HG02970 (cell line): ENCODE measurements around the gene TPX2.
"Not testable (repeated sequence)": the region's sequence is repeated elsewhere in the genome, so short reads cannot be mapped to it uniquely, and the experiment has no call there.

Experiments used
- ATAC-seq: cut with Tn5 transposase; IDR thresholded peaks from one replicate; pipeline ENCODE4 v1.9.1; 2021; ENCODE audit warnings: mild to moderate bottlenecking, moderate library complexity, moderate number of reproducible peaks; ENCODE audit not compliant: unreplicated experiment, low FRiP score

TPX2 gene

GRCh38 chr20:31809661-31810060 is 70.6 kb downstream of the TPX2 start:
- ATAC-seq: no peak

GRCh38 chr20:31811198-31811597 is 72.1 kb downstream of the TPX2 start:
- ATAC-seq: no peak

GRCh38 chr20:31811796-31812728 is 73.0 kb downstream of the TPX2 start:
- no peak for ATAC-seq

- no peak for ATAC-seq
These were observed 74.5 kb downstream of the TPX2 start for GRCh38 chr20:31813611-31814010.

- not testable (repeated sequence) for ATAC-seq
These were observed 75.1 kb downstream of the TPX2 start for GRCh38 chr20:31814142-31814541.

- ATAC-seq: no peak
These were observed 76.5 kb downstream of the TPX2 start for GRCh38 chr20:31815408-31816188.

- ATAC-seq: no peak
These were observed 77.1 kb downstream of the TPX2 start for GRCh38 chr20:31816221-31816620.

- ATAC-seq: no peak
These were observed 78.4 kb downstream of the TPX2 start for GRCh38 chr20:31817461-31817860.

- ATAC-seq: no peak
These were observed 79.4 kb downstream of the TPX2 start for GRCh38 chr20:31818376-31818908.

GRCh38 chr20:31819083-31819784 is 80.1 kb downstream of the TPX2 start, which contains the start of gene MYLK2:
Gene MYLK2, plus strand, starts transcription at chr20:31819356. Its CDS starts 225 bp downstream, at chr20:31819581.
- no peak for ATAC-seq

GRCh38 chr20:31820228-31820627 is 81.1 kb downstream of the TPX2 start:
- no peak for ATAC-seq

- no peak for ATAC-seq
These were observed 82.3 kb downstream of the TPX2 start for GRCh38 chr20:31821427-31821826.

GRCh38 chr20:31822421-31823330 is 83.6 kb downstream of the TPX2 start:
- no peak for ATAC-seq

- ATAC-seq: no peak
These were observed 84.5 kb downstream of the TPX2 start for GRCh38 chr20:31823360-31824124.

- ATAC-seq: no peak
These were observed 85.0 kb downstream of the TPX2 start for GRCh38 chr20:31824125-31824485.

GRCh38 chr20:31824554-31825313 is 85.6 kb downstream of the TPX2 start:
- no peak for ATAC-seq

GRCh38 chr20:31826074-31826473 is 87.0 kb downstream of the TPX2 start:
- no peak for ATAC-seq

- no peak for ATAC-seq
These were observed 88.0 kb downstream of the TPX2 start for GRCh38 chr20:31827059-31827458.
